LNCaP clone FGC (cell line): Measurements from ENCODE around the gene GALNTL6.

Experiments used
- DNase-seq: peaks from one replicate; pipeline ENCODE4 v3.0.0-alpha.2; 2011; ENCODE audit warnings: low read depth
- H3K4me3 ChIP-seq: 2 replicates; pipeline ENCODE4 v1.5.1; 2011; ENCODE audit warnings: mild to moderate bottlenecking, low read depth, low read length, control low read depth
- TF ChIP-seq, protein P1 (sequence below): IDR thresholded peaks from 2 replicates; pipeline ENCODE4 v1.5.1; 2012; ENCODE audit warnings: mild to moderate bottlenecking; ENCODE audit not compliant: control insufficient read depth, insufficient read depth; ENCODE audit errors: extremely low read depth

The GALNTL6 gene

DNA sequence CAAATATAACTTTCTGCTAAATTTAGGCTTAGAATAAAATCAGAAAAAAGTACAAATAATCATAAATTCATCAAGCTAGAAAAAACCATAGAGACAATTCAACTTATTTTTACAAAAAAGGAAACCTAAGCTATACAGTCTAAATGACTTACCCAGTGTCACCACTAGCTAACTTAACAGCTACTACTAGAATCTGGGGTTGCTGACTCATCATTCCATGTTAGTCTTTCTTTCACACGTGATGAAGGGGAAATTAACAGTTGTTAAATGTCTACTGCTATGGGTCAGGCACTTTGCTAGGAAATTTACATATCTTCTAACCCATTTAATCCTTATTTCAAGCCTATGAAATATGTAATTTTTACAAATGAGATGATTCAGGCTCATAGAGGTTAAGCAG lies 1006.1 kb downstream of the GALNTL6 start:
- no peak for DNase-seq
- TF ChIP-seq, protein P1, sequence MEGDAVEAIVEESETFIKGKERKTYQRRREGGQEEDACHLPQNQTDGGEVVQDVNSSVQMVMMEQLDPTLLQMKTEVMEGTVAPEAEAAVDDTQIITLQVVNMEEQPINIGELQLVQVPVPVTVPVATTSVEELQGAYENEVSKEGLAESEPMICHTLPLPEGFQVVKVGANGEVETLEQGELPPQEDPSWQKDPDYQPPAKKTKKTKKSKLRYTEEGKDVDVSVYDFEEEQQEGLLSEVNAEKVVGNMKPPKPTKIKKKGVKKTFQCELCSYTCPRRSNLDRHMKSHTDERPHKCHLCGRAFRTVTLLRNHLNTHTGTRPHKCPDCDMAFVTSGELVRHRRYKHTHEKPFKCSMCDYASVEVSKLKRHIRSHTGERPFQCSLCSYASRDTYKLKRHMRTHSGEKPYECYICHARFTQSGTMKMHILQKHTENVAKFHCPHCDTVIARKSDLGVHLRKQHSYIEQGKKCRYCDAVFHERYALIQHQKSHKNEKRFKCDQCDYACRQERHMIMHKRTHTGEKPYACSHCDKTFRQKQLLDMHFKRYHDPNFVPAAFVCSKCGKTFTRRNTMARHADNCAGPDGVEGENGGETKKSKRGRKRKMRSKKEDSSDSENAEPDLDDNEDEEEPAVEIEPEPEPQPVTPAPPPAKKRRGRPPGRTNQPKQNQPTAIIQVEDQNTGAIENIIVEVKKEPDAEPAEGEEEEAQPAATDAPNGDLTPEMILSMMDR, result no peak
- H3K4me3 ChIP-seq, result no peak overlapping the region

DNA sequence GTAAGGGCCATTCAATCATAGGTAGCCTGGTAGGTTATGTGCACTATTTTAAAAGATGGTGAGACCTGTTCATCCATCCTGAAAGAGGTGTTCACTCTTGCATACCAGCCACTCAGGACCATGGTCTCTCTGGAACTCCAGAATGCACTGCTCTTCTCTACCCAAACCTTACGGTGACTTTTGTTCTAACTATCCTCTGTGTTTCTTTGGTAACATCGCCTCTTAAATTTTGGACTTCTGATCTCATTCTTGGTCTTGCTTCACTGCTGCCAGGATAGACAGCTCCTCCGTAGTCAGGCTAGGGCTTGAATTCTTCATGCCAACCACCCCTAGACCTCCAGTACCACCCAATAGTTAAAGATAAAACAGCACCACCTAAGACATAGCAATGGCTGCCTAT lies 1009.1 kb downstream of the GALNTL6 start:
- no peak overlapping the region for H3K4me3 ChIP-seq
- TF ChIP-seq, protein P1, result no peak
- DNase-seq, result no peak

DNA sequence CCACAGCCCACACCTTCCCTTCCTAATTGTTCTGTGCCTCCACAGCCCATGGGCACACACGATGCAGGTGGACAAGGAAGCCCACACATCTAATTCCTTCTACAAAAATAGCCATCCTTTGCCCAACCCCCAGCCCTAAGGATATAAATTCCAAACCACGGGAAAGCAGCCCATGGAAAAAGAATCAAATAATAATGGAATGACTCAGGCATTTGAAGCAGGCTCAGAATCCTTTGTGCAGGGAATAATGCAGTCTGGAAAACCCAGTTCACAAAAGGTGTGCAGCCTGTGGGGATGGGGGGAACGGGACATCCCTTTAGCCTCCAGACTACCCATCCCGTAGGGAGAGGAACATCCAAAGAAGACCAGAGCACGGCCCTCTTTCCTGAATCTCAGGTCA lies 1013.1 kb downstream of the GALNTL6 start:
- H3K4me3 ChIP-seq, result no peak overlapping the region
- DNase-seq, result no peak
- TF ChIP-seq, protein P1, result no peak

DNA sequence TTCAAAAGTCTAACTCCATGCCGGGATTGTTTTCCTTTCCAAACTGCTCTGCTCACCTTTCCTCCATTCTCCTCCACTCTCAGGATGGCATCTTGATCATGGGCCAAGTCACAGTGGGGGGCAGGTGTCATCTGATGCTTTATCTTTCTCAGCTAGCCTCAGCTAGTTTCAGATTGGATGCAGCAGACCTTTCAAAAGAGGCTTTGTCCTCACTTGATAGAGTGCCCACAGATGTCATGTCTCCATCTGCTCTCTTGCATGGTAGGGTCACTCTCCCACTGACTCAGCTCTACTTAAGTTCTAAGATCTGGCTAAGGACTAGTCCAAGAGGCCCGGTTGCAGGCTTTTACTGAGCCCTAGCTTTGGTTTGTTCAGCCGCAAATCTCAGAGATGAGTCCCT lies 1013.7 kb downstream of the GALNTL6 start:
- H3K4me3 ChIP-seq, result no peak overlapping the region
- TF ChIP-seq, protein P1, result no peak
- no peak for DNase-seq

DNA sequence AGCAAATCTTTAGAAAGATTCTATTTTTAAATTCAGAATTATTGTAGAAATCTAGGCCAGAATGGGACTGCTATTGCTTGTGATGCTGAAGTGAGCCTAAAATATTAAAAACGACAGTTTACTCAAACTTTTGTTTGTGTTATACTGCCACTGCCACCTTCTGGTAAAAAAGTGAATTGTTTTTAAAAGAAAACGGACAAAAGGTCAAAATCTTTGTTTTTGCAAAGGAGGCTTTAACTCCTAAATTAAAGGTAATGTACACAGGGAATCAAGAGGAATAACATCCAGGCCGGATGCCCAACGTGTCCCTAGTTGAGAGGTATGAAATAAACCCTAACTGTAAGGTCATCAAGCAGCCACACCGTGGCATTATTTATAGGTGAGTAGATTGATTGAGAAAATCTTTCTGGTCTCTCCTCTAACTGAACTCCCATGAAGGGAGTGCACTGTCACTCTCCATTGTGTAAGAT lies 1017.1 kb downstream of the GALNTL6 start:
- TF ChIP-seq, protein P1, result peak; percentile 37
- DNase-seq, result no peak
- H3K4me3 ChIP-seq, result no peak overlapping the region

DNA sequence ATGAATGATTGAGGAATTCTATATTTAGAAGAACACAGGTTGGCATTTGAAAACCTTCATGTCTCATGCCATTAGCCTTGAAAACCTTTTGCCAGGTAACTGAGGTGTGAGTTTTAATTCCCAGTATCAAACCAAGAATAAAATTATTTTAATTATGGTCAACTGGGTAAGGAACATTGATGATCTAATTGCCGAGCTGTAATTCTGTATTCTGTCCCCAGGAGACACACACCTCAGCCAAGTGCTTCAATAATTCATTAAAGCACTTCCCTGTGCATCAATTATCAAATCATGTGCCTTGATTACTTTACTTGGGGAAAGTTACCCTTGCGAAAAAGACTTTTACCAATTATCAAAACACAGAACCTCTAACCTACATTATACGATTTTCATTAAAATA lies 1023.5 kb downstream of the GALNTL6 start:
- no peak for DNase-seq
- TF ChIP-seq, protein P1, result no peak
- H3K4me3 ChIP-seq, result no peak overlapping the region

DNA sequence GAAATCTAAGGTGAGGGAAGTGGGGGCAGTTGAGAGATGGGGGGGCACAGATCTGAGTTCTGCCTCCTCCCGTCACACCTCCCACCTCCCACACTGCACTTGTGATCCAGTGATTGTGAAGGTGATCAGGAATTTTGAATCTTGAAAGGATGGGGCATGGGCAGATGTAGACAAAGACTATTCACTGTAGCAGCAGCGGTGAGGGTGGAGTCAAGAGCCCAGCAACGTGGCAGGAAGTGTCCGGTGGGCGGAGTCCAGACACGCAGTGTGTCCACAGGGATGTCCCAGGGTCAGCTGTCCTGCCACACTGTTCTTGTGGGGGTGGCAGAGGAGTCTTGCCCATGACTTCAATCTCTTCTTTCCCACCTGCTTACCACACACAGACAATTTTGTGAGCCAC lies 1024.9 kb downstream of the GALNTL6 start:
- H3K4me3 ChIP-seq, result no peak overlapping the region
- DNase-seq, result no peak
- TF ChIP-seq, protein P1, result no peak
